HUDEP-2 (cell line): ENCODE results near the gene MAP3K5.
"Not testable (repeated sequence)": the region's sequence is repeated elsewhere in the genome, so short reads cannot be mapped to it uniquely, and the experiment has no call there.

Experiments used
- DNase-seq, 76 experiments: peaks; one replicate each; lab custom pipeline; 2025; ENCODE audit not compliant: unreplicated experiment in 76 of 76; lab: John Stamatoyannopoulos, UW

The MAP3K5 gene

GRCh38 chr6:136696238-136696637 is 96.0 kb downstream of the MAP3K5 start:
- DNase-seq = no peak

- no peak for DNase-seq
Observed at GRCh38 chr6:136695412-136695811, 96.9 kb downstream of the MAP3K5 start.

- DNase-seq = no peak
Observed at GRCh38 chr6:136693090-136693489, 99.2 kb downstream of the MAP3K5 start.

- DNase-seq = not testable (repeated sequence)
Observed at GRCh38 chr6:136687894-136688293, 104.4 kb downstream of the MAP3K5 start.

GRCh38 chr6:136685540-136686108 is 106.7 kb downstream of the MAP3K5 start:
- no peak for DNase-seq

- DNase-seq = no peak
Observed at GRCh38 chr6:136684466-136684865, 107.8 kb downstream of the MAP3K5 start.

- no peak for DNase-seq
Observed at GRCh38 chr6:136683209-136683941, 108.9 kb downstream of the MAP3K5 start.

GRCh38 chr6:136682292-136682691 is 110.0 kb downstream of the MAP3K5 start:
- DNase-seq = no peak

- no peak for DNase-seq
Observed at GRCh38 chr6:136677822-136678221, 114.5 kb downstream of the MAP3K5 start.

GRCh38 chr6:136677344-136677743 is 114.9 kb downstream of the MAP3K5 start:
- no peak for DNase-seq

- DNase-seq = no peak
Observed at GRCh38 chr6:136676075-136676474, 116.2 kb downstream of the MAP3K5 start.

GRCh38 chr6:136673571-136673970 is 118.7 kb downstream of the MAP3K5 start:
- no peak for DNase-seq

- no peak for DNase-seq
Observed at GRCh38 chr6:136672144-136672543, 120.1 kb downstream of the MAP3K5 start.

GRCh38 chr6:136669299-136669699 is 123.0 kb downstream of the MAP3K5 start:
- no peak for DNase-seq

- DNase-seq = no peak
Observed at GRCh38 chr6:136668571-136668970, 123.7 kb downstream of the MAP3K5 start.

GRCh38 chr6:136666041-136666440 is 126.2 kb downstream of the MAP3K5 start:
- DNase-seq = no peak

- no peak for DNase-seq
Observed at GRCh38 chr6:136662347-136663237, 129.7 kb downstream of the MAP3K5 start.

- no peak for DNase-seq
Observed at GRCh38 chr6:136660727-136661126, 131.6 kb downstream of the MAP3K5 start.

GRCh38 chr6:136659991-136660499 is 132.2 kb downstream of the MAP3K5 start:
- no peak for DNase-seq

GRCh38 chr6:136658711-136659110 is 133.6 kb downstream of the MAP3K5 start:
- no peak for DNase-seq

- DNase-seq = no peak
Observed at GRCh38 chr6:136657666-136658065, 134.6 kb downstream of the MAP3K5 start.
